Activated CD8-positive, alpha-beta memory T cell treated with anti-CD3 and anti-CD28 coated beads, Interleukin-2, amount 50 U/mL, for 1 hour (primary cell): Measurements from ENCODE around the gene RBM33.

Experiments
- DNase-seq: peaks from one replicate; pipeline ENCODE4 v3.0.0-alpha.2; 2020; ENCODE audit errors: extremely low read depth

The RBM33 gene

DNA sequence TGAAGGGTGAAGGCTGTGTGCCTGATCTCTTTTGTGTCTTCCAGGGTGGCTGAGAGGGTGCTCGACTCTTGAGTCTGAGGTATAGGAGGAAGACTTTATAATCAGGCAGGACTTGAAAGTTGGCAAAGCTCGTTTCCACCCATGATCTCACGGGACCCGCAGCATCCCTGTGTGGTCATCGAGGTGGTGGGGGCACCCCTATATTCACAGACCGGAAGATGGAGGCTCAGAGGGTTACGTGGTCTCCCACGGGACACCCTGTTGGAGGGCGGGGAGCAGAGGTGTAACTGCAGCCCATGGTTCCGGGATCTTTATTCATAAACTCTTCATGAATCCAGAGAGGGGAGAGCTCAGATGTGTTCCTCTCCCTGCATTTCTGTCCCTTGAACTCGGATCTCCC is 177.4 kb downstream of the RBM33 start:
- no peak for DNase-seq

DNA sequence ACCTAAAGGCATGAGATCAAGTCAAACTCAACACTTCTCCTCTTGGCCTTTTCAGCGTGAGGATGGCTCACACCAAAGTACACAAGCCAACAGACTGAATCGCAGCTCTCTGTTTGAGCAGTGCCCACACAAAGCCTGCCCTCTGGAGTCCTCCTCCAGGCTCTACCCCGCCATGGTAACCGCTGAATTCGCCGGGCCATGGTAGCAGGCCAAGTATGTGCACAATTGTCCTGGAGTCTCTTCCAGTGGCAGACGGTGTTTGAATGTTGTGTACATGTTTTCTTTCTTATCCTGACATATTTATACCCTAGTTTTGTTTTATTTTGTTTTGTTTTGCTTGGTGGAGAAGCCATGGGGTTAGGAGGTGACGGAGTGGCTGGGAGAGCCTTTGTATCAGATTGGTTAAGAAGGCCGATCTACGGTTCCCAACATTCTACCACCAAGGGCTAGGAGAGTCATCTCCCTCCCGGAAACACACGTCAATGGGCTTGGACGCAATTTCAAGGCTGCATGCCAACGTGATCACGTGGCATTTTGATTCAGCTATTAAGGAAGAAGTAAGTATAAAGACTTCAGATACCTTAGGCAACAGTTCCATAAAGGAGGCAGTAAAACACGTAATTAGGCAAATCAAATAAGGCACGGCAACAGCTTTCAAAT is 179.9 kb downstream of the RBM33 start:
- no peak for DNase-seq

DNA sequence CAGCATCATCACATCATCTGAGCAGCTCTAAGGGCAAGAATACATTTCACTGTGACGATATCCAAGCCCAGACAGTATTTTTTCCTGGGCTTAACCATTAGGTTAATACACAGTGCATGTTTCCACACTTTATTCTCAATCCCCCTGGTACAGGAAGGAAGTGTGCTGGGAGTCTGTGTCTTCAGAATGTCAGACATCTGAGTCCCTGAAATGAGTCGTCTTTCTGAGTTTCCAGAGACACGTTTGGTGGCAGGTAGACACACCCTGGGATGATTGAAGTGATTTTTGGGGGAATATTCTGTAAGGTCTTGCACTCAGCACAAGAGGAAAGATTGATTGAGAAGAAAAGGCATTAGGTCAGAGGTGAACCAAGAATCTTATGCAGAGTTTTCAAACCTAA is 180.9 kb downstream of the RBM33 start:
- no peak for DNase-seq

DNA sequence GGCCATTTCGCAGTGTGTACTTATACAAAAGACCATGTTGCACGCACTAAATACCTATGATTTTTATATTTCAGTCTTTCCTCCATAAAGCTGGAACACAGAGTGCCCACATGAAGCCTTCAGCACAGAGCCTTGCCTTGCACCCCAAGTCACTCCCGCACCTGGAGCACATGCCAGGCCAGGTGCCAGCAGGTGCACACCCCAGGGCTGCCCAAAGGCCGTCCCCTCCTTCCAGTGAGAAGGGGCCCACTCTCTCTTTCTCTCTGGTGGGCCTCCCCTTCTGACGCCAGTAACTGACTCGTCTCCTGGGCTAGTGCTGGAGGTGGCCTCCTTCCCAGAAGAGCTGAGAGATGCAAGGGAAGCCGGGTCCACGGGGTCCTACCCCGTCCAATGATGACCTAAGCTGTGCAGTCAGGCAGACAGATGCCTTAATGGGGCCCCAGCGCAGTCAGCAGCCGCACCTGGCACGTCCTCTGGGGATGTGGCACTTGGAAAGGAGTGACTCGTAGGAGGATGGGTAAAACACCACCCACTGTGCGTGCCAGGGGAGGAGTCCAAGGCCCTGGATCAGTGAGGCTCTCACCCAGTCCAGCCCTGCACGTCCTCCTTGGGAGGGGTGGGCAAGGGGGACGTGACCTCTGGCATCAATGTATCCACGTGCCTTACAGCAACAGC is 185.5 kb downstream of the RBM33 start:
- DNase-seq = no peak
